ENCODE results near the gene LRSAM1.
"Not testable (repeated sequence)": the region's sequence is repeated elsewhere in the genome, so short reads cannot be mapped to it uniquely, and the experiment has no call there.

Gene LRSAM1

GRCh38 chr9:127457191-127457878 is 6.0 kb downstream of the LRSAM1 start:
- no peak for DNase-seq (ENCODE audit: low spot score)

GRCh38 chr9:127458921-127459320 is 7.6 kb downstream of the LRSAM1 start:
- DNase-seq (ENCODE audit: low spot score), result no peak

- DNase-seq (ENCODE audit: low spot score), result no peak
Measured at GRCh38 chr9:127463382-127463781, 12.1 kb downstream of the LRSAM1 start.

GRCh38 chr9:127463911-127464310 is 12.6 kb downstream of the LRSAM1 start:
- DNase-seq (ENCODE audit: low spot score), result no peak

DNA sequence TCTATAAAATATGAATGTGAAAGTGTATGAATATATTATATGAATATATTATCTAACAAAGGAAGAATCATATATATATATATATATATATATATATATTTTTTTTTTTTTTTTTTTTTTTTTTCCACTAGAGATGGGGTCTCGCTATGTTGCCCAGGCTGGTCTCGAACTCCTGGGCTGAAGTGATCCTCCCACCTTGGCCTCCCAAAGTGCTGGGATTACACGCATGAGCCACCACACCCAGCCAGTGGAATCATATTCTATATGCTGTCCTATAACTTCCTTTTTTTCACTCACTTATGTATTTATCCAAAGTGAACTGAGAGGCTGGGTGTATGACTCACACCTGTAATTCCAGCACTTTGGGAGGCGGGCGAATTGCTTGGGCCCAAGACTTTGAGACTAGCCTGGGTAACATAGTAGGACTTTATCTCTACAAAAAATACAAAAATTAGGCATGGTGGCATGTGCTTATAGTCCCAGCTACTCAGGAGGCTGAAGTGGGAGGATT is 15.2 kb downstream of the LRSAM1 start:
- DNase-seq (ENCODE audit: low spot score), result not testable (repeated sequence)

GRCh38 chr9:127467621-127468020 is 16.3 kb downstream of the LRSAM1 start:
- DNase-seq (ENCODE audit: low spot score), result no peak

DNA sequence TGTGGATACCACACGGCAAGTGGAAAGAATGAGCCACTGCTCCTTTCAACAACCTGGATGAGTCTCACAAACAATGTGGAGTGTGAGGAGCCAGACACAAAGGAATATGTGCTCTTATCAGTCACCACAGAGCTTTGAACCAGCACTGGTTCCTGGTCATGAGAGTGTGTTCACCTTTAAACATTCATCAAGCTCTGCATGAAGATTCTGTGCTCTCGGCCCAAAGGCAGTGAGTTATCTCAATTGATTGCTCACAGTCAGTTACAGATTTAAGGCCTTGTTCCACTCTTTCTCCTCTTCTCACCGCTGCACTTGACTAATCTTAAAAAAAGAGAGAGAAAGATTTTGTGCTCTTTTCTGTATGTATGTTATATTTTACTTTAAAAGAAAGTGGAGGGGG is 19.4 kb downstream of the LRSAM1 start:
- no peak for DNase-seq (ENCODE audit: low spot score)

DNA sequence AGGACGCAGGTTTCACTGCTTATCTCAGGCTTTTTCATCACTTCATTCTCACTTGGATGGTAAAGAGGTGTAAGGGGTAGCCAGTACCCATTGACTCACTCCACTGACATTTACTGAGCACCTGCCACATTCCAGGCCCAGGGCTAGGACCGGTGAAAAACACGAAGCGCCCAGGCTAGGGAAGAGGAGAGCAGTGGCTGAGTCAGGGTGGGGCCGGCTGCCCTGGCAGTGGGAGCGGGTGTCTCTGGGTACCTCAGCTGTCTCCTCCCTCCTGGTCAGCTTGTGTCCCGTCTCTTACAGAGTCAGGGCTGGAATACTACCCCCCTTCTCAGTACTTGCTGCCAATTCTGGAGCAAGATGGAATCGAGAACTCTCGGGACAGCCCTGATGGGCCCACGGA is 22.2 kb downstream of the LRSAM1 start:
- DNase-seq (ENCODE audit: low spot score), result no peak

DNA sequence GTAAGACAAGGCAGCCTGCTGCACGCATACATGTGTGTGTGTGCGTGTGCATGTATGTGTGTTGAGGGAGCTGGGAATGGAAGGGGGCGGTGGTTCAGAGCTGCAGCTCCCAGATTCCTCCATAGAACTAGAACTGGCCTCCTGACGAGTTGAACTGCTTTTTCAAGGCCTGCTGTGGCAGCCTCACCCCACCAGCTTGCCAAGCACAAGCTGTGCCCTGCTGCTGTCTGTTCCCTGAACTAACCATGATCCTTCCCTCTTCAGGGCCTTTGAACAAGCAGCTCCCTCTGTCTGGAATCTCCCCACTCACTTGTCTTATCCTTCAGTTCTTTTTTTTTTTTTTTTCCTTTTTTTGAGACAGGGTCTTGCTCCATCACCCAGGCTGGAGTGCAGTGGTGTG is 22.6 kb downstream of the LRSAM1 start:
- DNase-seq (ENCODE audit: low spot score), result no peak

GRCh38 chr9:127474592-127474991 is 23.3 kb downstream of the LRSAM1 start:
- DNase-seq (ENCODE audit: low spot score), result no peak

- DNase-seq (ENCODE audit: low spot score), result no peak
Measured at GRCh38 chr9:127479507-127480081, 28.3 kb downstream of the LRSAM1 start.

- no peak for DNase-seq (ENCODE audit: low spot score)
Measured at GRCh38 chr9:127482662-127483061, 31.4 kb downstream of the LRSAM1 start.

DNA sequence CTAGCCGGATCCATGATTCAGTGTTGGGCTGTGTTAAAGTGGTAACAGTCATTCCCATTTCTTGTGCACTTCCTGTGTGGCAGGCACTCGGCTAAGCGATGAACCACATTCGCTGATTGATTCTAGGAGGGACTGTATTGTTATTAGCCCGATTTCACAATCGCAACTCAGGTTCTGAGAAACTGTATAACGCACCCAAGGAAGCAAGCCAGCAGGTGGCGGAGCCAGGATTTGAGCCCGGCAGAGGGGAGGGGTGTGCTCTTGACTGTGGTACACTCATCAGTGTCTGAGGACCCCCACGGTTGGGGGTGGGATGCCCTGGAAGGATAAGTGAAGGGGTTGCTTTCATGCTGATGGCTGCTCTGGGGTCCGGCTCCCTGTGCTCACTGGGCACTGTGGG is 34.7 kb downstream of the LRSAM1 start:
- no peak for DNase-seq (ENCODE audit: low spot score)

DNA sequence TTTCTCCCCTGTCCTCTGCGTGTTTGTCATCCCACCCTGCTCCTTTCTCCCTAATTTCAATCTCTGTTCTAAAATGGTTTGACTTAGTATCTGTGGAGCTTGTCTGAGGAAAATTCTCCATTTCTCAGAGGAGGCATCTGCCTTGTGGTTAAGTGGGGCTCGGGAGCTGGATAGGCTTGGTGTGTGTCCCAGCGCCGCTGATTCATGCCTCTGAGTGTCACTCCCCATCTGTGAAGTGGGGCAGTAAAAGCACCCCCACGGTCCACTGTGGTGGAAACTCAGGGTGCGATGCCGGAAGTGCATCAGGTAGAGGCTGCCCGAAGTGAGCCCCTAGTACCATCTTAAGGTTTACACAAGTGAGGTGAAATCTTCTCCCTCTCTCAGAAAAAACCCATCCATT is 37.6 kb downstream of the LRSAM1 start:
- no peak for DNase-seq (ENCODE audit: low spot score)

DNA sequence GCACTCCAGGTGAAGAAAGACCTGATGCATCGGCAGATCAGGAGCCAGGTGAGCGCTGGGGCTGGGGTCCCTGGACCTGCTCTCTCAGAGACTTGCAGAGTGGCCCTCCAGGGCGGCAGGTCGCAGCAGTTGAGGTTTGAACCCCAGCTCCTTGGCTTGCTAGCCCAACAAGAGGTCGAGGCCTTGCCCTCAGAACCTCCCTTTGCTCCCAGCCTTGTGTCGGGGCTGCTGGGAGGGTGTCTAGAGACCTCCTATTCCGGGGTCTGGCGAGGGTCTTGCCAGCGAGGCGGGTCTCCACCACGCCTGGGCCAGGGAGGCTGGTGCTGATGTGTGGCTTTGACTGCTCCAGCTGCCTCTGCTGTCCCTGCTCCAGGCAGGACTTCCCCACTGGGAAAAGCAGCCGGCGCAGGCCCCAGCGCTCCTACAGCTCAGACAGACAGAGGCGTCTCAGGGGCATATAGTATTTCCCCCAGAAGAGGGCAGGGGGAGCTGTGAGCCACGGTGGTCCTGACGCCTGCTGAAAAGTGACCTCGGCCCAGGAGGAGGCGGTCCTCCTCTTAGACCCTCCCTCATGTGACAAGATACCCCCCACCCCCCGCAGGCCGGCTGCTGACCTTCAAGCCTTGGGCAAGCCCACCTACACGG is 38.3 kb downstream of the LRSAM1 start:
- DNase-seq (ENCODE audit: low spot score), result no peak

- DNase-seq (ENCODE audit: low spot score), result no peak
Measured at GRCh38 chr9:127490535-127491230, 39.4 kb downstream of the LRSAM1 start.

DNA sequence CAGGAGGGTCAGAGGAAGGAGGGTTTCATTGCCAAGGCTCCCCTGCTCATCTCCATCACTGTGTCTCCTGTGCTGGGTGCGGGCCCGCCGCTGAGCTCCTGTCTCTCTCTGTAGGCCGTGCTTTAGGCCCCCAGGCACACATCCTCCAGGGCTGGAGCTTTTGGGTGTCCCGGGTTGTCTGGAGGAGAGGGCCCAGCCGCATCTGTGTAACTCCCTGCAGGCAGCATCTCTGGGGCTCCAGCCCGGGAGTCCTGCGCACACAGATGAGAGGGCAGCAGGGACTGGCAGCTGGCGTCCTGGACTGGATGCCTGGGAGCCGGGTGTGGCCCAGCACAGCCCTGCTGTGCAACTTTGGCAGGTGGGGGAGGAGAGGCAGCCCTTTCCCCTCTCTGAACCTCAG is 40.2 kb downstream of the LRSAM1 start:
- DNase-seq (ENCODE audit: low spot score), result no peak

DNA sequence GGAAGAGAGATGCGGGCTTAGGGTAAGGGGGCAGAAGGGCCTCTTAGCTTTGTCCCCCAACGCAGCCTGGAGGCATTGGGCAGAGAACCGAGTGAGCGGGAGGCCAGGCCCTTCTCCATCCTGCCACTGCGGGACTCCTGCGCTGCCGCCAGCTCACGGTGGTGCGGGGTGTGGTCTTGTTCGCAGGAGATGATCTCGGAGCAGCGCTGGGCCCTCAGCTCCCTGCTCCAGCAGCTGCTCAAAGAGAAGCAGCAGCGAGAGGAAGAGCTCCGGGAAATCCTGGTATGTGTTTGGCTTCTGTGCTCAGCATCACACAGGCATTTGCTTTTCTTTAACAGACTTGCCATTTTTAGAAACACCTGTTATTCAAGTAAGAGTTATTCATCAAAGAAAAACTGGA is 41.3 kb downstream of the LRSAM1 start:
- no peak for DNase-seq (ENCODE audit: low spot score)

DNA sequence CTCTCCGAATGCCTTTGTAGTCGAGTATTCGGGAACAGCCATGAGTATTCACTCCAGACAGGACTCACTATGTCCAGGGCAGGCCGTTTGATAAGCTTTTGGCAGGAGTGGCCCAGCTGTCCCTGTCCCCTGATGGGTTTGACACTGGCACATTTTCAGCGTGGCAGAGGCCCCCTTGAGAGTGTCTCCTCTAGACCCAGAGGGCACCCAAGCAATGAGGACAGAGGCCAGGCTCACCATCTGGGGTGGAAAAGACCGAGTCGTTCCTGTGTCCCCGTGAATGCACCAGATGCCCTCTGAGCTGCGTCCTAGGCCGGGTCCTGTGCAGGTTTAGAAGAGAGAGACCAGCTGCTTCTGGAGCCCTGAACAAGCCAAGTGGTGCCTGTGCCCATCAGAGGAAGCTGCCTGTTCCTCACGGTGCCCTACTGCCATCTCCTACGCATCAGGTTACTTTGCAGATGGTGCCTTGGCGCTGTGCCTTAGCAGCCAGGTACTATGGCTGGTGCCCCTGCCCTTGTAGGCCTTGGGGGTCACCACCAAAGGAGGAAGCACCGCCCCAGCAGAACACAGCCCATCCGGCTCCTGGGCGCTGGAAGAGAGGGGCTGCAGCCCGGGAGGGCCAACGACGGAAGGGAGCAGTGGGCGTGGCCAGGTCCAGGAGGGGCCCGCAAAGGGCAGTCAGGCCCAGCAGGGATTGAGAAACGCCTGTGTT is 42.4 kb downstream of the LRSAM1 start:
- no peak for DNase-seq (ENCODE audit: low spot score)

DNA sequence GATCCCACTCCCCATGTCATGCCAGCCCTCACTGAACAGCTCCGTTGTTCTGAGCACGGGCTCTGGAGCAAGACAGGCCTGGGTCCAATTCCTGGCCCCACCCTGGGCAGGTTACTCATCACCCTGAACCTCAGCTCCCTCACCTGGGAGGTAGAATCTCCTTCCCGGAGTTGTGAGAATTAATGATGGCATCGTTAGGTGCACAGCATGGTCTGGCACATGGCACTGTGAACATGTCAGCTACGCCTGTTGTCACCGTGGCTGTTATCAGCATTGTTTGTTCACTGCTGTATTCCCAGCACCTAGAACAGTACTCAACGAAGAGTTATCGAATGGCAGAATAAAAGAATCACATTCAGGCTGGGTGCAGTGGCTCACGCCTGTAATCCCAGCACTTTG is 43.0 kb downstream of the LRSAM1 start:
- no peak for DNase-seq (ENCODE audit: low spot score)

GRCh38 chr9:127495884-127496555 is 44.7 kb downstream of the LRSAM1 start:
- no peak for DNase-seq (ENCODE audit: low spot score)

DNA sequence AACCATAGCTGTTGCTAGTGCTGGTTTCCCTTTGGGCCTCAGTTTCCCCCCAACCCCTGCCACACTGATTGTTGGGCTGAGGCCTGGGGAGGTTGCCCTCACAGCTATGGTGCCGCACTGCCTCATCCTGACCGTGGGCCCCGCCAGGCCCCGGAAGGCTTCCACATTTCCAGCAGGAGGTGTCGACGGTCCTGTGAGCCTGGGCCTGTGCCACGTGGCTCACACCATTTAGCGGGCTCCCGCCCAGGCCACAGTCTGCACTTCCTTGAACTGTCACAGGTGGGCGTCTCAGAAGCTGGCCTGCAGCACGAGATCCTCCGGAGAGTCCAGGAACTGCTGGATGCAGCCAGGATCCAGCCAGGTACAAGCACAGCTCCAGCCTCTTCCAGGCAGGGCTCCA is 45.7 kb downstream of the LRSAM1 start:
- no peak for DNase-seq (ENCODE audit: low spot score)

All from NAMALWA (cell line).